Astrocyte (in vitro differentiated cells and primary cell): ENCODE measurements around the gene LRPAP1.

ENCODE experiments used
- CTCF ChIP-seq: IDR thresholded peaks from 2 replicates; pipeline ENCODE4 v1.5.1; 2011; ENCODE audit warnings: low read depth, mild to moderate bottlenecking, inconsistent platforms, low read length, moderate library complexity; ENCODE audit not compliant: insufficient read depth
- EZH2 ChIP-seq: IDR thresholded peaks from 2 replicates; pipeline ENCODE4 v1.6.1; 2012; ENCODE audit warnings: mild to moderate bottlenecking, low read length, inconsistent platforms; ENCODE audit not compliant: insufficient read depth

- TF ChIP-seq CTCF (no peak), EZH2 (no peak)
These were observed 824 bp downstream of the LRPAP1 start for GRCh38 chr4:3531318-3531878.
